Measurements from ENCODE around the gene RXYLT1.

GRCh38 chr12:63790608-63790945, 10.9 kb downstream of the RXYLT1 start:
- no peak for TF ChIP-seq CTCF (IDR thresholded peaks at IDR 0.05)
- TF ChIP-seq POLR2A (IDR thresholded peaks at IDR 0.05), result no peak

Measured in breast epithelium (tissue), 3 donors.